Measurements from ENCODE around the gene CAMTA1.

Gene CAMTA1

DNA sequence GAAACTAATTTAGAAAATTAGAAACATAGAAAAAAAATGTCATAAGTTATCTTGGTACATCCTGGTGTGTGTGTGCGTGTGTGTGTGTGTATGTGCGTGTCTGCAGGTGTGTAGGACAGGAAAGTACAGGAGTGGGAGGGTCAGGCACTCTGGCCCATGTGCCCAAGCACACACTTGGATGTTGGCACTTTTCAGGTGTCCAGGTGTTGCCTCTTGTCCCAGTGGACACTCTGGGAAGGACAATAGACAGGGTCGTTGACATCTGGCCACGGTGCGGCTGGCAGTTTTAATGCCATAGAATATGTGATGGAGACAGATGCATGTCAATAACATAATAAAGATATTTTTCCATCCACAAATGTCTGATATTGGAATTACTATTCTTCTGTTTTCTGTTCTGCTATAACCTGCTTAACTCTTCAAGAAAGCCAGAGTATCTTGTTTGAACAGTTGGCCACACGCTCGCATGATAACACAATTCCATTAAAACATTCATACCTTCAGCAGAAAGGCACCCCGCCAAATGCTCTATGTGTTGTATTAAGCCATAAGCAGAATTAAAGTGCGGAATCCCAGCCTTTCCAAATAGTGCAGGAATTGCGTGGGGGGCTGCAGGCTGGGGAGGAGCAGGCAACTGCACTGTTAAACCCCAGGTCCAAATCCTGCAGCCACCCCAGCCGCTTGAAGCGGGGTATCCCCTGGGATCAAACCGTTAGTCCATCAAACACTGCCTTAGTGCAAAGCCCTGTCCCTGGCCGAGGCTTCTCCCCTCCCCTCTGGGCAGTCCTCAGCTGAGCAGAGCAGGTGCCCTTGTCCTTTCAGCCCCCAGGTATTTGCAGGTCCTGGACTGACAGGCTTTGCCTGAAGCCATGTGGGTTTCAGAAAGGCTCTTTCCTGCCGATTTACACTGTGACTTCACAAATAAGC is 390.0 kb downstream of the CAMTA1 start:
- no peak for DNase-seq

DNA sequence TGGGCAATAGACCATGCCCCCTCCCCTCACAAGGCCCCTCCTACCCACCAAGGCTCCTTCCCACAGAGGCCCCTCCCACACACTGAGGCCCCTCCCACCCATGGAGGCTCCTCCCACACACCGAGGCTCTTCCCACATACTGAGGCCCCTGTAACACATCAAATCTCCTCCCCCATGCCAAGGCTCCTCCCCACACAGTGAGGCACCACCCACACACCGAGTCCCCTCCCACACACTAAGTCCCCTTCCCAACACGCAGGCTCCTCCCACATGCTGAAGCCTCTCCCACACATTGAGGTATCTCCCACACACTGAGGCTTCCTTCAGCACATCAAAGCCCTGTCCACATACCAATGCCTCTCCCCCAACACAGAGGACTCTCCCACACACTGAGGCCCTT is 391.8 kb downstream of the CAMTA1 start:
- no peak for DNase-seq

DNA sequence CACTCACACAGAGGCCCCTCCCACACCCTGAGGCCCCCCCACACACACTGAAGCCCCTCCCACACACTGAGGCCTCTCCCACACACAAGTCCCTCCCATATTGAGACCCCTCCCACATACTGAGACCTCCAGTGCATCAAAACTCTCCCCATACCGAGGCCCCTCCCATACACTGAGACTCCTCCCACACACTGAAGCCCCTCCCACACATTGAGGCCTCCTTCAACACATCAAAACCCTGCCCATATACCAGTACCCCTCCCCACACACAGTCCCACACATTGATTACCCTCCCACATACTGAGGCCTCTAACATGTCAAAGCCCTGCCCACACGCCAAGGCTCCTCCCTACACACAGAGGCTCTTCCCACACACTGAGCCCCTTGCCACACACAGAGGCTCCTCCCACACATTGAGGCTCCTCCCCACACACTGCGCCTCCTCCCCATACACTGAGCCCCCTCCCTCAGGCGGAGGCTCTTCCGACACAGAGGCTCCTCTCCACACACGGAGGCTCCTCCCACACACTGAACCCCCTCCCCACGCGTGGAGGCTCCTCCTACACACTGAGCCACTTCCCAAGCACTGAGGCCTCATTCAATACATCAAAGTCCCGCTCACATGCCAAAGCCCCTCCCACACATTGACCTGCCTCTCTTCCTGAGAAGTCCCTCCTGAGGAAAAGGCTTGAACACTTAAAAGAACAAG is 392.3 kb downstream of the CAMTA1 start:
- DNase-seq: no peak

DNA sequence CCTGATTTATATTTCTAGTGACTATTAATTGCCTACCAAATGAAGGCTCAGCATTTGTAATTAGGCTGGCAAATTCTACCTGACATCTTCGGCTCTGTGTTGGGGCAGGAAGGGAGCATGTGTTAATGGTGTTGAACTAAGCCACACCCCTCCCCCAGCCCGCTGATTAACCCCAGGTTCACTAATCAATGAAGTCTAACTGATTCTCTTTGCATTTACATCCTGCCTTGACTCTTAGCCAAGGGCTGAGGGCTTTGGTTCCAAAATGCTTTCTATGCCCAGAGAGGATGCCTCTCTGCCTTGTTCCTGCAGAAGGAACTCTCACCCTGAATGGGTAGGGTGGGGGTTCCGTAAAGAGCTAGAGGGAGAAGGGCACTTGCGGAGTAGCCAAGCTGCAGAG is 393.1 kb downstream of the CAMTA1 start:
- DNase-seq: no peak

DNA sequence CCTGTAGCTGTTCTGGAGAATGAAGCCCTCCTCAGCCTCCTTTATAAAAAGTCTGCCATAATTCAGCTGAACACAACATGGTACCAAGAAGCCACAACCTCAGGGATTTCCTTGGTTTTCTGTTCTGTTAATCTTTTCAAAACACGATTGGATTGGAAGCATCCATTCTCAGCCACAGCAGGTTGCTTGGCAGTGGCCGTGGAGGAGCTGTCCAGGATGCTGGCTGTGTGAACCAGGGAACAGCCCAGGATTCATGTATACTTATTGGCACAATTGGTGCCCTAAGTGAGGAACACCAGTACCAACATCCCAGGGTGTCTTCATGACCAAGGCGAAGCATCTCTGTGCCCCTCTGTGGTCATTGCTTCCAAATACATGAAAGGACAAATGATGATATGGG is 393.5 kb downstream of the CAMTA1 start:
- DNase-seq: no peak

DNA sequence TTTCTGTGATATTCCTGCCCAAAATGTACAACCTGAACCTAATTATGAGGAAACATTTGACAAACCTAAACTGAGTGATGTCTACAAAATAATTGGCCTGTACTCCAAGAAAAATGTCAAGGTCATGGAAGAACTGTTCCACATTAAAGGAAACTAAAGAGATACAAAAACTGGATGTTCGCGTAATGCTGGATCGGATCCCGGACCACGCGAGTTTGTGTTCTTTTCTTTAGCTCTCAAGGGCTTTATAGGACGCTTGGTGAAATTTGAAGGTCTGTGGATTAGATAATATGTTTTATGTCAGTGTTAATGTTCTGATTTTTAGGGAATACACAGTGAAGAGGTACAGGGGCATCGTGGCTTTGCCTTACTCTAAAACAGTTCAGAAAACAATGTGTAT is 400.5 kb downstream of the CAMTA1 start:
- no peak for DNase-seq

DNA sequence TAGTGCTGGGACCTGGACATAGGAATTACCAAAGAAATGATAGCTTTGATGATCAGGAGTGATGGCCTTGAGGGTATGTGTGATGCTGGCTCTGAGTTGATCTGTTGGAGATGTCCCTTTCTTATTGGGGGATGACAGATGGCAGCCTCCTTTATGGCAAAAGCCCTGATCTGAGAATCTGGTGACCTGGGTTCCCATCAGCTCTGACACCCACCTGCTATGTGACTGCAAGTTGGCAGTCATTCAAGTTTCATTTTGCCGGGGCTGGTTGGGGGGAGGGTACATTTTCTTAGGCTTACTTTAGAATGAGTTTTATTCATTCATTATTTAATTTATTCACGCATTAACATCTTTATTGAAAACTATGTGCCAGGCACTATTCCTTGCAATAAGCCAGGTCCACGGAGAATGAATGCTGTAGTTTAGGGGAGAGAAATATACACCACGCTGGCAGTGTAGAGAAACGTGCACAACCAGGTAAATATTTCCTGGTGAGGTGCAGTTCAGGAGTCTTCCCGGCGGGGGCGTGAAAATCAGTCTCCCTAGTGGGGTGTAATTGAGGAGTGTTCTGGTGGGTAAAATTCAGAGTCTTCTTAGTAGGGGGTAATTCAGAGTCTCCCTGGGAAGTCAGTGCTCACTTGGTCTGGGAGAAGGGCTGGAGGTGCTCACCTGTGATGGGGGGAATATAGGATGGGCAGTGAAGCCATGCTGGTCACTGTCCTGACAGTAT is 401.3 kb downstream of the CAMTA1 start:
- DNase-seq: no peak

DNA sequence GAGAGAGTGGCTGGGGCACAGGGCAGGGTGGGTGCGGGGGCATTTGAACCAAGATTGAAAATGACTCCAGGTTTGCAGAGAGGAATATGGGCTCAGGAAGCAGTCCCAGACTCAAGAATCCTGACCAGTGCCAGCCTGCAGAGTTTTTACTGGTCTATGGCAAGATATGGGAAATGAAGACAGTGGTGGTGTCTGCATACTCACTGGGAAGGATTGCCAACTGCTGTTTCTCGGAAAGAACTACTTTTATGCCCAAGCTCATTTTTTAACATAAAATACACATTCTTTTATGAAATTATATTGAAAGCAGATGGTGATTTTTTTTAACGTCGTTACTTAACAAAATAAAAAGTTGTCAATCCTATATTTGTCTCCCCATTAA is 401.8 kb downstream of the CAMTA1 start:
- no peak for DNase-seq

DNA sequence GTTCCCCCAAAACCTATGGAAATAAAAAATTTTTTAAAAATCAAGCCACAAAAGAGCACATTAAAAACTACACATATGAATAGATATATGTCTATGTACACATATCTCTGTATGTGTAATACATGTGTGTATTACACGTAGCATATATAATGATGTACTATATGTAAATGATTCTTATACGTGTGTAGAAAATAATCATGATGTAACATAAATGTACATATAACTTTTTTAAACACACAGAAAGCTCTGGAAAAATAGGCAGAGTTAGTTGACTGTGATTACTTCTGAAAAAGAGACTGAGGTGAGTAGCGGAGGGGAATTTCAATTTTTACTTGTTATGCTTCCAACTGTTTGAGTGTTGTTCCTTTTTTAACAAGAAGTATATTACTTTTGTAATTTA is 405.0 kb downstream of the CAMTA1 start:
- DNase-seq: no peak

DNA sequence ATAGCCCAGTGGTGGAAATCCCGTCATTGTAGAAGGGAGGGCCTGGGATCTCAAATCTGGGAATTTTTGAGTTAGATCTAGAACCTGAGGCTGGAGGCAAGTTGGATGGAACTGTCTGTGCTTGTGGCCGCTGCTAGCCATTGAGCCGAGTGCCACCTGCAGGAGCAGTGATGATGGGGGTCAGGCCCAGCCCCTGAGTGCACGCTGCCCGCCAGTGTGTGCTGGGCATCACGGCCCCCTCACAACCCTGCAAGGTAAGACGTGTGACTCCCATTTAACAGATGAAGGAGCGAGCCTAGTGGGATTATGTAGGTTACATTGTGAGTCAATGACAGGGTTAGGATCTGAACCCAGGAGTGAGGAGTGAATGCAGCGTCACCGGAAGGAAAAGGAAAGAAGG is 407.2 kb downstream of the CAMTA1 start:
- no peak for DNase-seq

DNA sequence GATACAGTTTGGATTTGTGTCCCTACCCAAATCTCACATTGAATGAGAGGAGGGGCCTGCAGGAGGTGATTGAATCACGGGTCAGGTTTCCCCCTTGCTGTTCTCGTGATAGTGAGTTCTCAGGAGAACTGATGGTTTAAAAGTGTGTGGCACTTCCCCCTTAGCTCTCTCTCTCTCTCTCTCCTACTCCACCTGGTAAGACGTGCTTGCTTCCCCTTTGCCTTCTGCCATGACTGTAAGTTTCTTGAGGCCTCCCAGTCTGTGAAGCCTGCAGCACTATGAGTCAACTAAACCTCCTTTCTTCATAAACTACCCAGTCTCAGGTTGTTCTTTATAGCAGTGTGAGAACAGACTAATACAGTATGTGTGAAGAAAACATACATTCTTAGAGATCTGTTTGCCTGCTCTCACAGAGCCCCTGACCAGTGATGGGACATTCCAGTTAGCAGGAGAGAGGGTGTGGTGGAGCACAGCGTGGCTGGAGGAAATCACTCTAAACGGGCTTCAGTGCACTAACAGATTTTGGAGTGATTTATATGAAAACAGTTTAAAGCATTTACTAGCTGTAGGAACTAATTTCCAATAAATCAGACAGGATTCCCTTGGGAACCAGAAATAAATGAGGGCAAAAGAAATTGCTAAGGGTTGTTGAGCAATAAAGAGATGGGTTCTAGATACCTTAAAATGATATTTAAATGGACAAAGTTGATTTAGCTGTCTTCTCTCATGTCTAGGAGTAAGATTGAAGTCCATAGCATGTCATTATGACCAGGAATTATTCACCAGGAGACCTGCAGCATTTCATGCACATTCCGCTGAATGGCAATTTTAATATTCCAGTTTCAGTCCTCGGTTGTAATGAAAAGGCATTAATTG is 411.0 kb downstream of the CAMTA1 start:
- no peak for DNase-seq

DNA sequence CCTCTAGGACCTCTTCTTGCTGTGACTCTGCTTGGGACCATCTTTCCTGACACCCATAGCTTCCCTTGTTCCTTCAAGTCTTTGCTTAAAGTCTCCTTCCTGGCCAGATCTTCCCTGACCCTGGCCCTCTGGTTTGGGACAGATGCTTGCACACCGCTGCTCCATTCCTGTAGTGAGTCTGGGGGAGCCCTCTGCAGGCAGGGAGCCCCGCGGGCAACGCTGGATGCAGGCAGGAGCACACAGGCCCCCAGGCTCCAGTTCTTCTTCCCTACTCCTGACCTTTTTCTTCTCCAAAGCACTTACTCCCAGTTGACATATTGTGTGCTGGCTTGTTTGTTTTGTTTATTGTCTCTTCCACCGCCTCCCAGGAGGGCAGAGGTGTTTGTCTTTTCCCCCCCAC is 413.4 kb downstream of the CAMTA1 start:
- DNase-seq: no peak

DNA sequence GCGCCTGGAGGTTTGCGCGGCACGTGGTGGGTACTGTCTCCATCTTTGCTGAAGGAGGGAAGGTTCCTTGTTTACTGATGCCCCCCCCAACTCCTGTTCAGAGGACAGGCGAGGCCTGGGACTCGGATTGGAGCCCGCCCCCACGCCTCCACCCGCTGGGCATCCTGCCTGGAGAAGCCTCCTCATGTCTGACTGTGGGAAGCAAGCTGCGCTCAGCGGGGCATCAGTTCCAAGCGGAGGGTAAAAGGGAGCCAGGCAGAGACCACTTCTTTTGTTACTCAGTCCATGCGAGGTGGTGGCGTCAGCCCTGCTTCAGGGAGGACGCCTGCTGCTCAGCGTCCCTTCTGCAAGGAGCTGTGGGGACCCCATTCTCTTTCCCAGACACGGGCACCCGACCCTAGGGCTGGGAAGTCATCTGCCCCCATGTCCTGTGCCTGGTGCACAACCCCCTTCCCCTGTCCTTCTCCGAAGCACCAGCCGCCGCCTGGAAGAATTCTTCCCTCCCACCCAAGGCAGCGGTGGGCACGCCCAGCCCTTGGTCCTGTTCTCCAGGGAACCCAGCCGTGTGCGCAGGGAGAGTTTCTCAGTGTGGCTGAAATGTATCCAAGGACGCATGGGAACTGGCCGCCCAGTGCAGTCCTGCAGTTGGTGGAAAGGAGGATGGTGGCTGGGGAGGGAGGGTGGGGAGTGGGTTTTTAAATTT is 414.0 kb downstream of the CAMTA1 start:
- DNase-seq: no peak

DNA sequence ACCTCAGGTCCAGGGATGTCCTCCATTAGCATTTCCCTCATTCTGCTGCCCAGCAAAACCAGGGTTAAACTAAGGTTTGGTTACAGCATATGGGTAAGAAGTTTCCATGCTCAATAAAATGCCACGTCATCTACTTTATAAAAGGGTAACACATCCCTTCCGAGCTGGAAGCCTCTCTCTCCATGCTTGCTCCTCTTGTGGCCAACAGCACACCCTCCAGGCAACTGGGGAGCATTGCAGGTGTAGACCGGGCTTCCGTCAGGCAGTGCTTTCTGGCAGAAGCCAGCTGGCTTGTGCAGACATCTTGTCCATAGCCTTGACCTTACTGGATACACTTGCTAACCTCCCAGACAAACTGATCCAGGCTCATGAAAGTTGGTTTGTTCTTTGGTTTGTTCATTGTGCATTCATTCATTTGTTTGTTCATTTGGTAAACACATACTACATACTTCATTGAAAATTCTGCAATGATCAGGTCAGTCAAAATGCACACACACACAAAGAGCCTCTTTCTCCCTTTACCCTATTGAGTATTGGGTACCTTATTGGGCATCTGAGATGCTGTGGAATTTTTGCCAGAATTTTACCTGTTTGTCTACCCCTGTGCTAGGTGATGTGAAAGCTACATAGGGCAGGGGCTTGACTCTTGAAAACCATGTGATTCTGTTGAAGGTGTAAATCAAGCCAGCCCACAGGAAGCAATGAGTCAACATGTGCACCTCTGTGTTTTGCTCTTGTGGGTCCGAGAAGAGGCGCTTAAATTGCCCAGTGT is 422.8 kb downstream of the CAMTA1 start:
- no peak for DNase-seq

DNA sequence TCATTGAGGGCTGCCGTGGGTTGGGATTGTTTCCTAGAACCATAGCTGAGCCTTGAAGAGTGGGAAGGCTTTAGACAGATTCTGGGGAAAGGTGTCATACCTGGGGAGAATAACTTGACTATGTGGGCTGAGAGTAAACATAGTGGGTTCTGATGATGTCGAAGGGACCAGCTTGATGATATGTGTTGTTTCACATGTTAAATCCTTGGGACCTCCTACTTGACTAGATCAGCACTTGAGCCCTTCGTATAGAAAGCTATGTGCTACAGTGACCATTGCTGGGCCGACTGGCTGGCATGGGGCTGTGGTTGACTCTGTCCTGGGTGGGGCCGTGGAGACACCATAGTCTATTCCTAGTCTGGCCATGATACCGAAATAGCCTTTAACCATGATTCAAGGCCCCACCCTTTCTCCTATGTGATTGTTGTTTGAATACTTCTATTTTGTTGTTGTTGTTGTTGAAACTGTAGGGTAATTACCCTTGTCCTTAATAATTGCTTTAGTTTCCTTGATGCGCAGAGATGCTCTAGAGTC is 423.5 kb downstream of the CAMTA1 start:
- DNase-seq: no peak

DNA sequence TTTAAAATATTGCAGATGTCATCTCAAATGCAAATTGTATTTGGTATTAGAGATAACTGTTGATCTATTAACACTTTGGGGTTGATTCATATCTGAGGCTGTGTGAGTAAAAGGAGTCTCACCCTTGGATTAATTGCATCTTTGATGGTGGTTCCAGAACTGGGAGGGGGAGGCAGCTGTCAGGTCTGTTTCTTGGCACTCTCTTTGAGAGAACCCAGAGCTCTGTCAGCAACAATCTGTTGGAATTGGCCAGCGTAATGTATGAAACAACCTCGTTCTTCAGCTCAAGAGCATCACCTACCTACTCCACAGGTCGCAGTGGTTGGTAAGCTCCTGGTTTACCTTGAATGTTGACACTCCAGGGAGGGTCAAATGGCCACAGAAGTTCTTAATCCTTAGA is 424.1 kb downstream of the CAMTA1 start:
- DNase-seq: no peak

DNA sequence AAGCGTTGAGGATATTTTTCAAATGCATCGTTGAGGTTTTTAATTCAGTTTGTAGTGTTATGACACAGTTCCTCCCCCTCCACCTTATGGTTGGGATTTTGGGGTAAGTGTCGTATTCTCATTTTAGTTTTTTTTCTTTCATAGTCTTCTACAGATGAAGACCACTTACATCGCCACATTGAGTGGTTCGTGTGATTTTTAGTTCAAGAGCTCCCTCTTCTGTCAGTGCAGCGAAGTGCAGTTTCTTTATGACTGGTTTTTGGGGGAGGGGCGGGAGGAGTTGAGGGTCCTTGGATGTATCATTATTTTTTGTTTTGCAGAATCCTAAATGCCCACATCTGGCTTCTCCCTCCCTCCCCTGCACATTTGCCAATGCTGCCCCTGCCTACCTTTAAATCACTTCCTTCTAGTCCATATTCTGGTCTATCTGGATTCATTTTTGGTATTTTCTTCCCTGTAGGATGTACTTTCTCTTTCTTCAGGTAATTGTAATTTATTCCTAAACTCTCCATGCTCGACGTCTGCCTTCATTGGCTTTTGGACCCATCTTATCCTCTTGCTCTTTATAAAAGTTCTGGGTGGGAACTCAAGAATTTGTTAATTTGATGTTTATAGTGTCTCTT is 433.1 kb downstream of the CAMTA1 start:
- DNase-seq: no peak

DNA sequence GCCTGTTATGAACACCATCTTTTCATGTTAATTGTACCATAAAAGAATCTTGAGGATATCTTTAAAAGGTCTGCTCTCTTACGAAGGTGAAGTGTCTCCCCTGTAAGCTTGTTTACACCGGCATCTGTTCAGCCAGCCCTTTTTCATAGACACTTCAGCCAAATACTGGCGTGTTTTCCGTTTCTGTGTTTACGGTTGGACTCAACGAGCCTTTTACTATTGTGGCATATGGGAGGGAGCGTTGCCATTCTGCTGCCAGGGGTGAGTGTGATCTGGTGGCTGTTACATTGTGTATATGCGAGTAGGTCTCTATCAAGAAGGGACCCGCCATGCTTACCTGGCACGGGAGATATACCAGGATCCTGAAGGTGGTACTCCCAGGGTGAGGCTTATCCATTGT is 433.8 kb downstream of the CAMTA1 start:
- DNase-seq: no peak

DNA sequence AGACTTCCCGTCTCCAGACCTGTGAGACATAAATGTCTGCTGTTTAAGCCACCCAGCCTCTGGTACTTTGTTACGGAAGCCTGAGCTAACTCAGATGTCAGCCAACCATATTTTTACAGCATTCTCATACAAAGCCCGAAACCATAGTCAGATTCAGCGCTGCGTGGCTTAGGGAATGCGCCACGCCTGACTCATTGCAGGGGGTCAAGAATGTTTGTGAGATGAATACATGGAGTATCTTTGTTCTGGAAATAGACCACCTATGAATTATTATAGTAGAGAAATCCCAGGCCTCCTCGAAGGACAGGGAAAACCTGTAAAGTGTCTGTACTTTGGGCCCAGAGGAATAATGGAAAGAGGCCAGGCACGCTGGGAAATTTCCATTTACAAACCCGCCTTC is 434.8 kb downstream of the CAMTA1 start:
- no peak for DNase-seq

DNA sequence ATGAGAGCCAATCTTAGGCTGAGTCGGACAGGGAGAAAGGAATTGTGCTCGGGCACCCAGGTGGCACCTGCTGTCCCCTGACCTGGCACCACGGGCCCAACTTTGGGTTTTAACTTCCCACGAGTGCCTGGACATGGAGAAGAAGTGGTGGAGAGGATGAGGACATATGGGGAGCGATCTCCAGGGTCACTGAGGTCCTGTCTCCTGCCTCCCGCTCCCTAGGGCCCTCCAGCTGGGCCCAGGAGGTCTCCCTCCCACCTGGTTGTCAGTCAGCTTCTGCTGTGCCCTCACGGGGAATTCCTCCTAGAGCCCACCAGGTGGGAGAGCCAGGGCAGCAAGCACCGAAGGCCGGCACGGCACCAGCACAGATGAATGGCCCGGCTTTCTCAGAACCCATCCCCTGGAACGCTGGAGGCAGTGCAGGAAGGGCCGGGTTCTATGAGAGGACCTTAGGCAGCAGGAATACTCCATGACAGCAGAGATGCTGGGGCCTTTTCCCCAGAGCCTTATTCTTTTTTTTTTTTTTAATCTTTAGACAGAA is 435.5 kb downstream of the CAMTA1 start:
- no peak for DNase-seq
